ENCODE results near the gene SLC1A3.
A peak's percentile ranks its signal among the peaks of the same experiment; 100 is the strongest.

The SLC1A3 gene

GRCh38 chr5:36690041-36690961 lies 83.9 kb downstream of the SLC1A3 start:
- peak; percentile 51 for DNase-seq

GRCh38 chr5:36691226-36691625 lies 84.8 kb downstream of the SLC1A3 start:
- no peak for DNase-seq

GRCh38 chr5:36691696-36692371 lies 85.4 kb downstream of the SLC1A3 start:
- DNase-seq: no peak

- DNase-seq: no peak
These were observed 86.7 kb downstream of the SLC1A3 start for GRCh38 chr5:36692791-36693763.

GRCh38 chr5:36694351-36694750 lies 87.9 kb downstream of the SLC1A3 start:
- DNase-seq: no peak

- DNase-seq: peak; percentile 8
These were observed 89.8 kb downstream of the SLC1A3 start for GRCh38 chr5:36696059-36696673.

- DNase-seq: no peak
These were observed 91.6 kb downstream of the SLC1A3 start for GRCh38 chr5:36698031-36698430.

- DNase-seq: no peak
These were observed 94.8 kb downstream of the SLC1A3 start for GRCh38 chr5:36701085-36701698.

GRCh38 chr5:36703245-36703860 lies 96.9 kb downstream of the SLC1A3 start:
- no peak for DNase-seq

- no peak for DNase-seq
These were observed 97.7 kb downstream of the SLC1A3 start for GRCh38 chr5:36704131-36704530.

GRCh38 chr5:36705055-36705454 lies 98.6 kb downstream of the SLC1A3 start:
- no peak for DNase-seq

- no peak for DNase-seq
These were observed 100.3 kb downstream of the SLC1A3 start for GRCh38 chr5:36706662-36707061.

GRCh38 chr5:36708996-36709395 lies 102.6 kb downstream of the SLC1A3 start:
- no peak for DNase-seq

GRCh38 chr5:36710039-36710438 lies 103.6 kb downstream of the SLC1A3 start:
- no peak for DNase-seq

- DNase-seq: no peak
These were observed 106.3 kb downstream of the SLC1A3 start for GRCh38 chr5:36712706-36713105.

GRCh38 chr5:36713541-36713940 lies 107.1 kb downstream of the SLC1A3 start:
- DNase-seq: no peak

GRCh38 chr5:36717131-36717695 lies 110.8 kb downstream of the SLC1A3 start:
- DNase-seq: no peak

- no peak for DNase-seq
These were observed 112.9 kb downstream of the SLC1A3 start for GRCh38 chr5:36719282-36719681.

- no peak for DNase-seq
These were observed 114.3 kb downstream of the SLC1A3 start for GRCh38 chr5:36720688-36721087.

- DNase-seq: no peak
These were observed 115.3 kb downstream of the SLC1A3 start for GRCh38 chr5:36721664-36722235.

GRCh38 chr5:36722900-36723299 lies 116.5 kb downstream of the SLC1A3 start:
- DNase-seq: no peak
